SIG-M5 treated with dmso at 0.1 percent for 504 hours (cell line): ENCODE results near the gene HTRA2.
A peak's percentile ranks its signal among the peaks of the same experiment; 100 is the strongest.

Source experiments
- DNase-seq: peaks from one replicate; lab custom pipeline; 2025; ENCODE audit not compliant: unreplicated experiment; lab: John Stamatoyannopoulos, UW

The HTRA2 gene

DNA sequence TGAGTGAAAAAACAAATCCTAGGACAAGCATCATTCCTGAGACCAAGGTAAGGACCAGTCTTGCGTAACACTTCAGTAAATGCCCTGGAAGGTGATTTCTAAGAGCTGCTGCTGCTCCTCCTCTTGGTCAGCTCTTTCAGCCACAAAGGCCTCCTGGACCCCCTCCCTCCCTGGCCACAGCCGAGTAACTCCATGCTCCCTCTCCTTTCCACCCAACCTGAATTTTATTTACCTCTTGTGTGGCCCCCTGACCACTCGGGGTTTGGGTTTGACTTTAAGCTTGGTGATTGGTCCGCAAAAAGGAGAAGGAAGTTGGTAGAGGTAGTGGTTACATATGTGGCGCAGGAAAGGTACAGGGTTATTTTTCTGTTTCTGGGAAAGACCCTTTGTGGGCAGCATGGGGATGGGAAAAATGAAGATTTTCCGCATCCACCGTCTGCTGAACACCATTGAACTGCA lies 9.2 kb downstream of the HTRA2 start:
- DNase-seq = no peak

DNA sequence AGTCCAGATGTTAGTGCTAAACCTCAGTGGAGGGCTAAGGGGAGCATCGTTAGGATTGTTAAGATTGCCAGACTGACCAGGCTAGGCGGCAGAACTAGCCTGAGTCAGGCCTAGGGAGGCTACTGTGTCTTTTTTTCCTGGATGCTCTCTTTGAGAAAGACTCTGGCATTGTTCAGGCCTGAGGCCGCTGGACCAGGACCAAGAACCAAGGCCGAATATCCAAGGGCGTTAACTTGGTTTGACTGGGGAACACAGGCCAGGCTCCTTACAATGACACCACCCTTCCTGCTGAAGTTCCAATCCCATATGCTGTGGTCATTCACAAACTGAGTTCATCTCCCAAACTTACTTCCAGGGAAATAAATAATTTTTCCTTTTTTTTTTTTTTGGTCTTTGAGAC lies 10.6 kb downstream of the HTRA2 start:
- DNase-seq = no peak

DNA sequence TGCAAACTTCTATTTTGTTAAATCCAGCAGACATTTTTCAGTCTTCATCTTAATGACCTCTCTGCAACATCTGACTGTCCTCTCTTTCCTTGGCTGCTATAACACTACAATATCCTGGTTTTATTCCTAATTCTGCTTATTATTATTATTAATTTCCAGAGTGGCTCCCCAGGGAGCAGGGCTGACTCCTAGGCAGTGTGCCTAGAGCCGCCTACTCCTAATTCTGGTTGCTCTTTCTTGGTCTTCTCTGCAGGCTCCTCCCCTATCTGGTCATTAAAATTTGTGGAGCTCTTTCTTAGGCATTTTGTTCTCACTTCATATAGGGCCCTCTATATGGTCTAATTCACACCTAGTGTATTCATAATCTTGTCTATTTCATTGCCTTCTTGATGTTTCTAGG lies 13.2 kb downstream of the HTRA2 start:
- DNase-seq = no peak

DNA sequence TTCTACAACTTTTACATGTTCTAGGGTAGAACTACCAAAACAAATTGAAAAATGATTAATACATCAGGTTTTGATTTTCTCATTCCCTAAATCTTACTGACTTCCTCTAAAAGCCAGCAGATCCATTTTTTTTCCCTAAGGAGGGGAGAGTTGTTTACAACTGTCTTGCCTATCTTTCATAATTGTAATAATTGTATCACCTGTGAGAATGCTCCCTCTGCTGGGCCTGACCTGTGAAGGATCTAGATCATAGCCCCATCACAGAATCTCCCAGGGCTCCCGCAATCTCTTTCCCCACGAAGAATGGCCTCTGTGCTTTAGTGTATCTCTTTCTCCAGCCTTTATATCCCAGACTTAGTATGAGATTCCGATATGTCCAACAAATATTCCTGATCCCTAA lies 14.9 kb downstream of the HTRA2 start:
- no peak for DNase-seq

GRCh38 chr2:74546004-74546403 lies 16.3 kb downstream of the HTRA2 start:
- DNase-seq = no peak

GRCh38 chr2:74548285-74548899 lies 18.7 kb downstream of the HTRA2 start:
- no peak for DNase-seq

GRCh38 chr2:74548900-74549826 lies 19.4 kb downstream of the HTRA2 start:
- no peak for DNase-seq

DNA sequence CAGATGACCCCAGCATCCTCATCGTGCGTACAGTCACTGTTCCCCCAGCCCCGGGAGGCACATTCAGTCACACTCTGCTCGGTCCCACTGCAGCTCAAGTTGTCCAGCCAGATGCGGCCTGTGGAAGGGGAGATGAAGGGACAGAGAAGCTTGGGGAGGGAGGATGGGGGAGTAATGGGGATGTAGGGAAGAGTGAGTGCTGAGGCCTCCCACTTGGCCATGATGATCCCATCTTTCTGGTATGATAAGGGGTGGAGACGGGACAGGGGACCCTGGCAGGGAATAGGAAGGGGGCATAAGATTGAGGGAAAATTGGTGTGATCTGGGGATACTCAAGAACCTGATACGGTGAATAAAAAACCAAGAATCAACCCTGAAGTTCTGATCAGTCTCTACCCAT lies 20.5 kb downstream of the HTRA2 start:
- no peak for DNase-seq

DNA sequence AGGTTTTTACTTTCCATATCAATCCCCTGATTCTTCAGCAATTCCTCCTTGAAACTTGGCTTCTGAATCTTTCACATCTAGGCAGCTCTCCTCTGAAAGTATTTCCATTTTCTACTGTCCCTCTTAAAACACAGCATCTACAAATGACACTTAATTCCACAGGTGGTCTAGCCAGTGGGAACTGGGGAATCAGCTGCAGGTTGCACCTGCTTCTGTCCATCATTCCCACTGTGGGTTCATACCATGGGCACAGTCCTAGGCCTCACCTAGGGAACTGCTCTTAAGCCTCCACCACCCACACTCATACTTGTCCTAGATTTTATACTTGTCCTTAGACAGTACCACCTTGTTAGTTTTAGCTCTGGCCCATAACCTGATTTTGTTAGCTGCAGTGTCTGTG lies 21.8 kb downstream of the HTRA2 start:
- no peak for DNase-seq

GRCh38 chr2:74551942-74552913 lies 22.5 kb downstream of the HTRA2 start:
- no peak for DNase-seq

- no peak for DNase-seq
Observed at GRCh38 chr2:74552914-74553811, 23.4 kb downstream of the HTRA2 start.

DNA sequence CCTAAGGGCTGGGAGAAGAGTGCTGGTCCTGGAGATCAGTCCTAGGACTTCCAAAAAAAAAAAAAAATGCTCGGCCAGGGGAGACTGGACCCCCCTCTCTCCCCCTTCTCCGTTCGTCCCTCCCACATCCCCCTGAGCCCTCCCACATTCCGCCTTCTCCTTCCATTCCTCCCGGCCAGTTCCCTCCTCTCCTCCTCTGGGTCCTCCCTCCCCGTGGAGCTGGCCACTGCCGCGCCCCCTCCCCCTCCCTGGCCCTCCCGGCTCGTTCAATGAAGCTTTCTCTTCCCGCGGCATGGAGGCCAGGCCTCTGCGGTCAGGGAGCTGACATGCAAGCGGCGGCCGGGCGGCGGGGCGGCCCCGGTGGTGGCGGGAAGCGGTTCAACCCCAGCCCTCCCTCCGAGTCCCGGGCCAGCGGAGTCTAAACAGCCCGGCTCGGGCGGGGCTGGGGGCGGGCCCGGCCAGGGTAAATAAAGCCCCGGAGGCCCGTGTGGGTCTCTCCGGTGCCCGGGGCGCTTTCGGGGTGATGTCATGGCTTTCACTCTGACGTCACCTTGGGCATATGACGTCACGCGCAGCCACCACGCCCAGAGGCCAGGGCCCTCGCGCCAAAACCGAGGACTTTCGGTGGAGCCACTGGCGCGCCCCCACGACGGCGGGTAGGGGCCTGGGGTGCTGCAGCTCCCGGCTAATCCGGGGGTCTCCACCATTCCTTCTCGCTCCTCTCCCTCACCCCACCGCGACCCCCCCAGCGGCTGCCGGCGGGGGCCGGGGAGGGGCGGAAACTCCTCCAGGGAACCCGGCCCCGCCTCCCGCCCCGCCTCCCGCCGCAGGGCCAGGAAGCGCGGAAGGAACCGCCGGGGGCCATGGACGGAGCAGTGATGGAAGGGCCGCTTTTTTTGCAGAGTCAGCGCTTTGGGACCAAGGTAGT lies 24.4 kb downstream of the HTRA2 start, which contains the start of the genes DOK1 and LOXL3:
TSS of gene DOK1 (plus strand) at position 829 of the 928 bp plus-strand sequence. CDS start at position 864, 35 bp downstream.
TSS of gene LOXL3 (minus strand) at position 51 of the 928 bp plus-strand sequence. CDS start 1,308 bp downstream, outside the sequence.
- DNase-seq = peak; percentile 72

DNA sequence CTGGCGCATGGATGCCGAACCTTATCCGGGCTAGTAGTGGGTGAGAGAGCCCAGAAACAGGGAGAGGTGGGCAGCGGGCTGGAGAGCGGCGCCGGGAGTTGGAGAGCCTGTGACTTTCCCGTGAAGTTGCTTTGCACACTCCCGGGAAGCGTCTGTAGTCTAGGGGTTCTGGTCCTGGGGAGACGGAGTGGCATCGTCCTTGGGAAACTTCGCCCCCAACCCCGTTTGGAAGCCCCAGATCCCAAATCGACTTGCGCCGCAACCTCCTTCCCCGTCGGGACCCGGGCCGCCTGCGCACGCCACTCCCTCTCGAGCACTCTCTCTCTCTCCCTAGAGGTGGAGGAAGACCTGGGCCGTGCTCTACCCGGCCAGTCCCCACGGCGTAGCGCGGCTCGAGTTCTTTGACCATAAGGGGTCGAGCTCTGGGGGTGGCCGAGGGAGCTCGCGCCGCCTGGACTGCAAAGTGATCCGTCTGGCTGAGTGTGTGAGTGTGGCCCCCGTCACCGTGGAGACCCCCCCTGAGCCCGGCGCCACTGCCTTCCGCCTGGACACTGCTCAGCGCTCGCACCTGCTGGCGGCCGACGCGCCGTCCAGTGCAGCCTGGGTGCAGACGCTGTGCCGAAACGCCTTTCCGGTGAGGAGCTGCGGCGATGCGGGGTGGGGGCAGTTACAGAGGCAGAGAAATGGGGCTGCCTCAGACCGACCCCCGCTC lies 25.2 kb downstream of the HTRA2 start:
- peak; percentile 31 for DNase-seq

DNA sequence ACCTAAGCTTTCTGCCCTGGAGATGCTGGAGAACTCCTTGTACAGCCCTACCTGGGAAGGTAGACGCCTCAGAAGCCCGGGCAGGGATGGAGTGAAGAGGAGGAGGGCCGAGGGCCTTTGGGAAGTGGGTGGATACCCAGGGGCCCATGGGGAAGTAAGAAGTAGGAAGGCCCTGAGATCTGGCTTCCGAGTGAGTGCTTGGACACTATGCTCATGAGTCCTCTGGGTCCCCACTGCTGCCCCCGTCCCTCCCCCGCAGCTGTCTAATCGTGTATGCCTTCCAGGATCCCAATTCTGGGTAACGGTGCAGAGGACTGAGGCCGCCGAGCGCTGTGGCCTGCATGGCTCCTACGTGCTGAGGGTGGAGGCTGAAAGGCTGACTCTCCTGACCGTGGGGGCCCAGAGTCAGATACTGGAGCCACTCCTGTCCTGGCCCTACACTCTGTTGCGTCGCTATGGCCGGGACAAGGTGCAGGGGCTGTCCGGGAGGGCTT lies 25.9 kb downstream of the HTRA2 start:
- DNase-seq = peak; percentile 16

- DNase-seq = no peak
Observed at GRCh38 chr2:74556159-74556558, 26.4 kb downstream of the HTRA2 start.

DNA sequence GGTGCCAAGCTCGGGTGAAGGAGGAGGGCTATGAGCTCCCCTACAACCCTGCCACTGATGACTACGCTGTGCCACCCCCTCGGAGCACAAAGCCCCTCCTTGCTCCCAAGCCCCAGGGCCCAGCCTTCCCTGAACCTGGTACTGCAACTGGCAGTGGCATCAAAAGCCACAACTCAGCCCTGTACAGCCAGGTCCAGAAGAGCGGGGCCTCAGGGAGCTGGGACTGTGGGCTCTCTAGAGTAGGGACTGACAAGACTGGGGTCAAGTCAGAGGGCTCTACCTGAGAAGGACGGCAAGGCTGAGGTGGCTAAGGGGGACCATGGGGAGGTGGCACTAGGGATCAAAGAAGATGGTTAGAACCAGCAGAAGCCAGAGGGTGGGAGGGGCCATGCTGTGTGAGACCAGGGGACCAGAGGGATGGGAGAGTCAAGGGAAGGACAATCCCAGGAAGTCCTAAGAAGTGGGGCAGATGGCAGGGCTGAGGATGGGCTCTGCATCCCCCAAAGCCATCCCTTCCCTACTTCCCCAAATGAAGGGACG lies 27.2 kb downstream of the HTRA2 start:
- no peak for DNase-seq

GRCh38 chr2:74558284-74559230 lies 28.8 kb downstream of the HTRA2 start:
- no peak for DNase-seq
